ENCODE measurements around the gene PRKCE.

PRKCE gene

DNA sequence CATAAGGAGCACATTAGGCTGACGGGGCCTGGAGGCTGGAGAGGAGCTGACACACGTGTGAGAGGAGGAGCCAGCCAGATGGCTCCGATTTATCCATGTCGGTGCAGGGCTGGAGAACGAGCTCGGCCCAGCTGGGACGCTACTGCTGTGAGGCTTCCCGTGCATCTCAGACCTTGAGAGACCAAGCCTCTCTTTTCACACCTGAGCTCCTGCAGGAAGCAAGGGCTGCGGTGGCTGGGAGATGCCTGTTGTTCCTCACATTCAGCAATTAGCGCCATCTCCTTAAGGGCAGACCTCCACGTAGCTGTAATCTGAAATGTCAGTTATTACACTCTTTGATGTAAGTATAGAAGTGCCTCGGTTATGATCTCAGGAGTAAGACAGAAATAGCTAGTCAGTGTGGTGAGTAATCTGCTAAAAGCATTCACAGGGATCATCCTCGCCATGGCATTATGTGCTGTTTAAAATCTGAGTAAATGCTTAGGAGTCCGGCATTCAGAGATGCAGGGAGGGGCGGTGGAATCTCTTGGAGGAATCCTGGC lies 107.9 kb downstream of the PRKCE start:
- no peak for DNase-seq

- DNase-seq, result no peak
These were observed 110.2 kb downstream of the PRKCE start for GRCh38 chr2:45761635-45762034.

- DNase-seq, result no peak
These were observed 111.8 kb downstream of the PRKCE start for GRCh38 chr2:45763255-45763654.

DNA sequence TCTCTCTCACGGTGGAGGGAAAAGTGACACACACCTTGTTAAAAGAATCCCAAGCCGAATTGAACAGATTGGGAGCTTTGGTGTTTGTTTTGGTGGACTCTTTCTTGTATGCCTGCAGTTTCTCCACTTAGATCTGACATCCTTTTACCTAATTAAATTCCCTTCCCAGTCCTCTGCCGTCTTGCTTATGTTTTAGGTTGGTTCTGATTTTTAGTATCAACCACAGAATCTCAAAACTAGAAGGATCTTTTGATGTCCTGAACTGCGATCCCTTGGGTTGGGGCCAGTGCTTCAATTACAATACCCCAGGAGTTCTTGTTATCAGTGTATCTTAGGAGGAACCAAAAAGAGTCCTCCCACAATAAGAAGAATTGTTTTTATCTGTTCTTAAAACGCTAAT lies 112.3 kb downstream of the PRKCE start:
- DNase-seq, result no peak

DNA sequence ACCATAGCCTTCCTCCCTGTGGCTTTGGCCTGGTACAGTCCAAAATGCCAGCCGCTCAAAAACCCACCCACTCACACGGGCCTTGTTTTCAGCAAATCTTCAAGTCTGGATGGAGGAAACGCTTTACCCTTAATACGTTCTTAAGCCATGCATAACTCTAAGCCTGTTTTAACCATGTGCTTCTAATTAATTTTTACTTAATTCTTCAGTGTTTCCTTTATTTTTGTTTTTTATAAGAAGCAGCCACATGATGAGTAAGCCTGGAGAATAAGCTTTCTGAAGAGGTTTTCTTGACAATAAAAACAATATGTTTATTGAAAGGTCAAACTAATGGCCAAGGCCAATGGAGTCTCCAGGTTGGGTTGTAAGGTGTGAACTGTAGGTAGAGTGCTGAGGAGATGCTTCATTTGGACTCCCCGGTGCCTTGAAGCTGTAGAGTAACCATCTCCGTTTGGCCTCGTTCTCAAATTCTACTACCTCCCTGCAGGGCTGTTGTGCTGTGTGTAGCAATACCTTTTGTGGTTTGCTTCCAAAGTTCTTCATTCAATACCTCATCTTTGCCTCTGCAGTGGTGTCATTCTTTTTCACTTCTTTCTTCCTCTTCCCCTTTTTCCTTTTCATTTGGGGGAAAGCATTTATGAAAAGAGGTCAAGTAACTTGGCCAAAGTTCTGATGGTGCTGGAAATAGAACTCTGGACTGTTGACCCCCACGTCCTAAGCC lies 113.7 kb downstream of the PRKCE start:
- no peak for DNase-seq

DNA sequence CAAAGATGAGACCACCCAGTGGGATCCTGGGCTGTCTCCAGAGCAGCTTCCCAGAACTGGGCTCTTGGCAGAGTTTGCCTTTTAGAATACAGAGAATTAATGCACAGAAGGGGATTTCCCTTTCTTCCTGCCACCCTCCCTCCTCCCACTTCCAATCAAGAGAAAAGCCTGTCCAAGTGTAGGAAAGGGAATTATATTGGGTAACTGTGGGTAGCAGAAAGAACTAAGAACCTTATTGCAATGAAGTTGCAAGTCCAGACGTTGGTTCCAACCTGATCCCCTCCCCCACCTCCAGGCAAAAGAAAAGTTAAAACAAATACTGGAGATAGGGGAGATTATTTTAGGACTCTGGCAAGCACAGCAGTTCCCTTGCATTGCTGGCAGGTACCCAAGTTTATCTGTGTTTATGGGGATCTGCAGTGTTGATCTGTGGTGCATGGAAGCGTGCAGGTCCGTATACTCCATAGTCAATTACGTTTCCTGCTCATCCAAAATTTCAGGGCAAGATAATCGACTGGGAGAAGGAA lies 114.3 kb downstream of the PRKCE start:
- peak; percentile 50 for DNase-seq

GRCh38 chr2:45768208-45768607 lies 116.7 kb downstream of the PRKCE start:
- no peak for DNase-seq

DNA sequence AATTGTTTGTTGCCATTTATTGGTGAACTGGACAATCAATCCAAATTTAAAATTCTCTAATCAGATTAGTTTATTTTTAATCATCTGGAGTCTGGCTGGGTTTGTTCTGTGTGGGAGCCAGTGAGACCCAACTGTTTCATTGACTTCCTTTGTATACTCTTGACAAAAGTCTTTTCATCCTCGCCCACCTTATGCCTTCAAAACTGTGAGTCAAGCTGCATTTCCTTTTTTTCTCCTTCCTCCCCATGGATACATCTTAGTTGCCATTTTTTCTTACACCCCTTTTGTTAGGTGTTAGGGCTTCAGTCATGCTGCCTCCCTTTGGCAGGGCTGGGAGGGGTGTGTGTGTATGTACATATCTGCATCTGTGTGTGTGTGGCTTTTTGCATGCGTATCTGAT lies 117.6 kb downstream of the PRKCE start:
- DNase-seq, result no peak

GRCh38 chr2:45769854-45770576 lies 118.5 kb downstream of the PRKCE start:
- no peak for DNase-seq

GRCh38 chr2:45770811-45771210 lies 119.3 kb downstream of the PRKCE start:
- no peak for DNase-seq

DNA sequence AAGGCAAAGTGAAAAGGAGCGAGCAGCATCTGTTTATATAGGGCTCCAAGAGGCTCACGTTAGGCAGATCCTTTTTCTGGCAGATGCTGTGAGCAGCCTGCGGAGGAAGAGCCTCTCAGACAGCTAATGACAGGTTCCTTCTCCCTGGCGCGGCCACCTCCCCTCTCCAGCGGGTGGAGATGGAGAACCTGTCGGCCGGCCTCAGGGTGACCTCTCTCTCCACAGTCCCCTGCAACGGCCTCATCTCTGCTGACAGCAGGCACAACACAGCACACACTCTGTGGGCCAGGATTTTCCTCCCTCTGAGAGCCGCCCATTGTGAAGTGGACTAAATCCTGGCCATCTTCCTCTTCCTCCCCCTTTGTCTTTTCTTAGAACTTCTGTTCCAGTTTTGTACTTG lies 119.8 kb downstream of the PRKCE start:
- no peak for DNase-seq

DNA sequence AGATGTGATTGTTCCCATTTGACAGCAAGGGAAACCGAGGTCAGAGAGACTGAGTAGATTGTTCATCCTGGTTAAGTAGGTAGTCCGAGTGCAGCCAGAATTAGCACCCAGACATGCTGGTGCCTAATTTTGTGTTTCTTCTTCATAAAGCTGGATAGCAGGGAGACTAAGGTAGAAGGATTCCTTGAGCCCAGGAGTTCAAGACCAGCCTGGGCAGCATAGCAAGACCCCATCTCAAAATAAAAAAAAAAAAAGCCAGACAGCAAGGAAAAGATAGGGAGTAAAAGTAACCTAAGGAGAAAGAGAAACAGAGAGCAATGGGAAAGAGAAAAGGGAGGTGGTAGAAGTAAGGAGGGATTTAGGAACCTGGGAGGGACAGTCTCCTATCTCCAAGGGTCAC lies 120.6 kb downstream of the PRKCE start:
- no peak for DNase-seq

GRCh38 chr2:45773909-45774308 lies 122.4 kb downstream of the PRKCE start:
- DNase-seq, result no peak

GRCh38 chr2:45774688-45775244 lies 123.3 kb downstream of the PRKCE start:
- DNase-seq, result no peak

GRCh38 chr2:45776160-45776955 lies 124.9 kb downstream of the PRKCE start:
- no peak for DNase-seq

GRCh38 chr2:45777996-45778719 lies 126.7 kb downstream of the PRKCE start:
- no peak for DNase-seq

DNA sequence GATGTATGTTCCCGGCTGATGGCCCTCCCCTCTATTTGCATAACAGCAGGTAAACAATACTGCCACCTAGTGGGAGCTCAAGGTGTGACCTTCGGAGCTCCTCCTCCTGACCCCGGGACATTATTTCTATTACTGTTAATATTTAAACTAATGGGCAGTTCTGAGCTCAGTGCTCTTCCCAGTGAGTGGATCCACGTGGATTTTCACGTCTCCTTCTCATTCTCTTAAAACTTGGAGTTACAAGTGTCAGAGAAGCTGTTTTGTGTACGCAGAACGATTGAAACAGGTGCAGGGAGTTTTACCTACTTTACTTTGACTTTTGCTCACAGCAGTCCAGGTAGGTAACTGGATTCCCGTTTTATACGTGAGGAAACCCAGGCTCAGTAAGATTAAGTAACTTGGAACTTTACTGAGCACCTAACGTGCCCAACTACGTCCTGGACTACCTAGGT lies 127.3 kb downstream of the PRKCE start:
- DNase-seq, result peak; percentile 82

DNA sequence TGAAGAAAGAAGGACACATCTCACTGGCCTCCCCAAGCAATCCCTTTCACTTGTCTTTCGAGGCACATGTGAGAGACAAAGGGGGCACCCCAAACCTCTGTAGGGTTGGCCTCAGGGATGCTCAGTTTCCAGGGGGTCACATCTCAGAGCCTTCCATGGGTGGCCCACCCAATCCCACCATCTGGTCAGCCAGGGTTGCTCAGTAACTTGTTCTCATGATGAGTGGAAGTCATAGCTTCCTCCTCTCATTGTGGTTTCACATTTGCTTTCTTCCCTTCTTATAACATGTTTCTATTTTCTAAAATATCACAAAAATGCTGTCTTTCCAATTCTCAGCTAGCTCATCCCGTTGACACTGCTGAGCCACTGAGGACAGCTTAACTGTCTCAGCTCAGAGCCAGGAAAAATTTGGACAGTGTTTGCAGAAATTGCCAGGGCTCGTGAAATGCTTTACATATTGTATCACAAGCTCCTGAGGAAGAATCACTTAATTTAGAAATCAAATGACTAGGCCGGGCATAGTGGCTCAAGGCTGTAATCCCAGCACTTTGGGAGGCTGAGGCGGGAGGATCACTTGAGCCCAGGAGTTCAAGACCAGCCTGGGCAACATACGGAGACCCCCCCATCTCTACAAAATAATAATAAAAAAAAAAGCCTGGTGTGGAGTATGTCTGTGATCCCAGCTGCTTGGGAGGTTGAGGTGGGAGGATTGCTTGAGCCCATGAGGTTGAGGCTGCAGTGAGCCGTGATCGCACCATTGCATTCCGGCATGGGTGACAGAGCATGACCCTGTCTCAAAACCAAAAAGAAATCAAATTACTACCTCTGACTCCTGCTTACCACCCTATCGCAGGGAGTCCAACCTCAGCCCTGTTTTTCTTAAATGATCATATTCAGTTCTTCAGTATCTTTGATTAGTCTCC lies 129.3 kb downstream of the PRKCE start:
- no peak for DNase-seq

DNA sequence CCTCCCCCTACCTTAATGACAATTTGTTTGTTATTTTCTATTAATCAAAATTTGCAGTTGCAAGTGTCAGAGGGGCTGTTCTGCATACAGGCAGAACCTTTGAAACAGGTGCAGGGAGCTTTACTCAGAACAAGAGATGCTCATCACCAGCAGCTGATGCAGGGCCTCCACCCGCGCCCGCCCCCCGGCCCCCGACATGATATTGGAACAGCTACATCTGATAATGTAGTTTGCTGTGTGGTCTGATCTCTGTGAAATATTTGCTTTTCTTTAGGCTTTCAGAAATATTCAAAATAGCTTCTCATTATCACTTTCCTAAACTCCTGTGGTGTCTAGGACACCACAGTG lies 130.0 kb downstream of the PRKCE start:
- no peak for DNase-seq

- DNase-seq, result no peak
These were observed 131.0 kb downstream of the PRKCE start for GRCh38 chr2:45782436-45782835.

GRCh38 chr2:45782986-45783385 lies 131.5 kb downstream of the PRKCE start:
- DNase-seq, result no peak
